Measurements from ENCODE around the gene PI4KB. TPM values are rescaled to one million over a fixed set of nuclear protein-coding genes. Genes with fewer than 3 reads are reported as not detected.

PI4KB gene
- total and polyA plus RNA-seq, 2 of the 13 experiments (the other 11 are each of a cell fraction or from before 2014, with no cell fraction given) = 19.5 to 29.3 TPM

DNA sequence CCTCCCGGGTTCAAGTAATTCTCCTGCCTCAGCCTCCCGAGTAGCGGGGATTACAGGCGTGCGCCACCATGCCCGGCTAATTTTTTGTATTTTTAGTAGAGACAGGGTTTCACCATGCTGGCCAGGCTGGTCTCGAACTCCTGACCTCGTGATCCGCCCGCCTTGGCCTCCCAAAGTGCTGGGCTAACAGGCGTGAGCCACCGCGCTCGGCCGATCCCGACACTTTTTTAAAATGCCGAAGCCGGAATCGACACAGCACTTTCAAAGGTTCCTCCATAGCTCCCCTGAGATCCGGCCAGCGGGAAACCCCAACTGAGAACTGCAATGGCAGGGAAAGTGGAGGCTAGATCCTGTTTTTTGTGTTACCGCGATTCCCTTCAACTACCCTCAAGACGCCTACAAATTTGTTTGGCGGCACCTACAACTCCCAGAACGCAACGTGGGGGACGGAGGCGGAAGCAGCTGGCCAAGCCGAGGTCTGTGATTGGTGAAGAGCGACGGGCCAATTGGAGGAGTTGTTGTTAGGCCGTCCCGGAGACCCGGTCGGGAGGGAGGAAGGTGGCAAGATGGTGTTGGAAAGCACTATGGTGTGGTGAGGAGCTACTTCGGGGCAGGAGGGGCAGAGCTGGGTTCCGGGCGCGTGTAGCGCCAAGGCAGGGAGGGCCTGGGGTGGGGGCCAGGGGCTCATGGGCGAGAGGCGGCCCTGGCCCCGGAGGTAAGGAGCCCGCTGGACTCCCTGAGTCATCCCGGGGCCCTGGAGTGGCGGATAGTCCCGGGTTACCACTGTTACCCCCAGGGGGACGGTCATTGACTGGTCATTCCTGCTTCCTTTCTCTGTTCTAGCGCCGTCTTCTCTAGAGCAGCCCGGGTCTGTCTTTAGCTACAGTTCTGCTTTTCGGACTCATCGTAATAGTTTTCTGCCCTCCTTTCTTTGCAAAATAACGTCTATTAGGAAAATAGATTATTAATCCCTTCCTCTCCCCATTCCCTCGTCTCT lies 72.7 kb downstream of the PI4KB start, which contains the start of gene PSMD4 (continued):
- TF ChIP-seq, protein P1, sequence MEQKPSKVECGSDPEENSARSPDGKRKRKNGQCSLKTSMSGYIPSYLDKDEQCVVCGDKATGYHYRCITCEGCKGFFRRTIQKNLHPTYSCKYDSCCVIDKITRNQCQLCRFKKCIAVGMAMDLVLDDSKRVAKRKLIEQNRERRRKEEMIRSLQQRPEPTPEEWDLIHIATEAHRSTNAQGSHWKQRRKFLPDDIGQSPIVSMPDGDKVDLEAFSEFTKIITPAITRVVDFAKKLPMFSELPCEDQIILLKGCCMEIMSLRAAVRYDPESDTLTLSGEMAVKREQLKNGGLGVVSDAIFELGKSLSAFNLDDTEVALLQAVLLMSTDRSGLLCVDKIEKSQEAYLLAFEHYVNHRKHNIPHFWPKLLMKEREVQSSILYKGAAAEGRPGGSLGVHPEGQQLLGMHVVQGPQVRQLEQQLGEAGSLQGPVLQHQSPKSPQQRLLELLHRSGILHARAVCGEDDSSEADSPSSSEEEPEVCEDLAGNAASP (CRISPR knock-in tag; IDR thresholded peaks at IDR 0.05; ENCODE audit: borderline replicate concordance) = no peak
- TF ChIP-seq ASH2L (IDR thresholded peaks at IDR 0.05; ENCODE audit: insufficient read length, low read depth, low read length) (peak; percentile 68), KDM5B (CRISPR knock-in tag; IDR thresholded peaks at IDR 0.05; ENCODE audit: borderline replicate concordance) (0 out of 2 replicates have a peak, but pooled peaks have one; percentile 41), CBX1 (IDR thresholded peaks at IDR 0.05; ENCODE audit: low read depth) (no peak), NFE2L2 (IDR thresholded peaks at IDR 0.05; ENCODE audit: low read length) (no peak), SIN3A (IDR thresholded peaks at IDR 0.05; ENCODE audit: borderline replicate concordance, low read depth, low read length) (peak; percentile 75; the same call in 1 of the 2 replicates), SP1 (IDR thresholded peaks at IDR 0.05) (no peak), SP1 (CRISPR knock-in tag; IDR thresholded peaks at IDR 0.05) (no peak), RXRB (CRISPR knock-in tag; IDR thresholded peaks at IDR 0.05; ENCODE audit: borderline replicate concordance) (peak; percentile 65; the same call in 1 of the 2 replicates), CAMTA2 (CRISPR knock-in tag; IDR thresholded peaks at IDR 0.05; ENCODE audit: borderline replicate concordance) (peak; percentile 66; the same call in 1 of the 2 replicates), ZBTB1 (CRISPR knock-in tag; IDR thresholded peaks at IDR 0.05; ENCODE audit: borderline replicate concordance) (no peak), ZMYM2 (CRISPR knock-in tag; IDR thresholded peaks at IDR 0.05) (peak; percentile 96), ZNF709 (CRISPR knock-in tag; IDR thresholded peaks at IDR 0.05) (peak; percentile 35; the same call in 1 of the 2 replicates), NFATC3 (CRISPR knock-in tag; IDR thresholded peaks at IDR 0.05) (no peak), ELF1 (CRISPR knock-in tag; IDR thresholded peaks at IDR 0.05) (peak; percentile 99), GABPB1 (CRISPR knock-in tag; IDR thresholded peaks at IDR 0.05) (peak; percentile 97), BCL6 (CRISPR knock-in tag; IDR thresholded peaks at IDR 0.05) (no peak), HNRNPLL (IDR thresholded peaks at IDR 0.05; ENCODE audit: low read depth, low read length, poor library complexity, severe bottlenecking) (peak; percentile 25), KAT8 (CRISPR knock-in tag; IDR thresholded peaks at IDR 0.05) (peak; percentile 88), ZNF878 (CRISPR knock-in tag; IDR thresholded peaks at IDR 0.05) (0 out of 2 replicates have a peak, but pooled peaks have one; percentile 41), KDM3A (CRISPR knock-in tag; IDR thresholded peaks at IDR 0.05; ENCODE audit: low read depth) (no peak)
- TF ChIP-seq, protein P2, sequence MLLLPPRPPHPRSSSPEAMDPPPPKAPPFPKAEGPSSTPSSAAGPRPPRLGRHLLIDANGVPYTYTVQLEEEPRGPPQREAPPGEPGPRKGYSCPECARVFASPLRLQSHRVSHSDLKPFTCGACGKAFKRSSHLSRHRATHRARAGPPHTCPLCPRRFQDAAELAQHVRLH (CRISPR knock-in tag; IDR thresholded peaks at IDR 0.05; ENCODE audit: borderline replicate concordance, low read depth) = peak; percentile 50; the same call in 1 of the 2 replicates
- TF ChIP-seq, protein P3, sequence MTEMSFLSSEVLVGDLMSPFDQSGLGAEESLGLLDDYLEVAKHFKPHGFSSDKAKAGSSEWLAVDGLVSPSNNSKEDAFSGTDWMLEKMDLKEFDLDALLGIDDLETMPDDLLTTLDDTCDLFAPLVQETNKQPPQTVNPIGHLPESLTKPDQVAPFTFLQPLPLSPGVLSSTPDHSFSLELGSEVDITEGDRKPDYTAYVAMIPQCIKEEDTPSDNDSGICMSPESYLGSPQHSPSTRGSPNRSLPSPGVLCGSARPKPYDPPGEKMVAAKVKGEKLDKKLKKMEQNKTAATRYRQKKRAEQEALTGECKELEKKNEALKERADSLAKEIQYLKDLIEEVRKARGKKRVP (CRISPR knock-in tag; IDR thresholded peaks at IDR 0.05) = peak in 1 of 2 experiments; percentile 56; a peak in 1 of 4 replicates
- TF ChIP-seq, protein P4, sequence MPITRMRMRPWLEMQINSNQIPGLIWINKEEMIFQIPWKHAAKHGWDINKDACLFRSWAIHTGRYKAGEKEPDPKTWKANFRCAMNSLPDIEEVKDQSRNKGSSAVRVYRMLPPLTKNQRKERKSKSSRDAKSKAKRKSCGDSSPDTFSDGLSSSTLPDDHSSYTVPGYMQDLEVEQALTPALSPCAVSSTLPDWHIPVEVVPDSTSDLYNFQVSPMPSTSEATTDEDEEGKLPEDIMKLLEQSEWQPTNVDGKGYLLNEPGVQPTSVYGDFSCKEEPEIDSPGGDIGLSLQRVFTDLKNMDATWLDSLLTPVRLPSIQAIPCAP (CRISPR knock-in tag; IDR thresholded peaks at IDR 0.05; ENCODE audit: low read depth) = no peak
- TF ChIP-seq, protein P5, sequence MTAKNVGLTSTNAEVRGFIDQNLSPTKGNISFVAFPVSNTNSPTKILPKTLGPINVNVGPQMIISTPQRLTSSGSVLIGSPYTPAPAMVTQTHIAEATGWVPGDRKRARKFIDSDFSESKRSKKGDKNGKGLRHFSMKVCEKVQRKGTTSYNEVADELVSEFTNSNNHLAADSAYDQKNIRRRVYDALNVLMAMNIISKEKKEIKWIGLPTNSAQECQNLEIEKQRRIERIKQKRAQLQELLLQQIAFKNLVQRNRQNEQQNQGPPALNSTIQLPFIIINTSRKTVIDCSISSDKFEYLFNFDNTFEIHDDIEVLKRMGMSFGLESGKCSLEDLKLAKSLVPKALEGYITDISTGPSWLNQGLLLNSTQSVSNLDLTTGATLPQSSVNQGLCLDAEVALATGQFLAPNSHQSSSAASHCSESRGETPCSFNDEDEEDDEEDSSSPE (CRISPR knock-in tag; IDR thresholded peaks at IDR 0.05) = peak; percentile 64; the same call in 1 of the 2 replicates

All from HepG2 (cell line).